Liver (tissue), 9 donors: ENCODE results near the gene LPP. TPM values are rescaled to one million over a fixed set of nuclear protein-coding genes. Genes with fewer than 3 reads are reported as not detected.

ENCODE experiments used
- DNase-seq: peaks from one replicate; pipeline ENCODE4 v3.0.0-alpha.2; 2017; ENCODE audit warnings: low spot score
- H3K27ac ChIP-seq, 2 donors: one replicate each; pipeline ENCODE4 v1.7.0; 2013; ENCODE audit warnings: inconsistent platforms in 2 of 2, low read length in 2 of 2, control low read depth in 1 of 2, low read depth in 1 of 2, mild to moderate bottlenecking in 1 of 2
- H3K27me3 ChIP-seq, 4 donors: one replicate each; pipeline versions ENCODE4 v1.6.1 to v1.7.0; 2013; ENCODE audit warnings: low read length in 3 of 4, inconsistent platforms in 1 of 4, mild to moderate bottlenecking in 1 of 4, moderate library complexity in 1 of 4; ENCODE audit not compliant: control insufficient read depth in 4 of 4, insufficient read depth in 4 of 4
- H3K36me3 ChIP-seq, 4 donors: one replicate each; pipeline versions ENCODE4 v1.6.1 to v1.7.0; 2013; ENCODE audit warnings: low read length in 3 of 4, mild to moderate bottlenecking in 3 of 4, low read depth in 1 of 4, moderate library complexity in 1 of 4; ENCODE audit not compliant: control insufficient read depth in 4 of 4, insufficient read depth in 3 of 4
- H3K4me1 ChIP-seq, 4 donors: one replicate each; pipeline versions ENCODE4 v1.6.1 to v1.7.0; 2013; ENCODE audit warnings: low read length in 3 of 4, mild to moderate bottlenecking in 3 of 4, moderate library complexity in 1 of 4; ENCODE audit not compliant: control insufficient read depth in 4 of 4, insufficient read depth in 4 of 4
- H3K4me3 ChIP-seq, 3 donors: one replicate each; pipeline versions ENCODE4 v1.6.1 to v1.7.0; 2013; ENCODE audit warnings: low read length in 3 of 3, control low read depth in 1 of 3, low read depth in 1 of 3, mild to moderate bottlenecking in 1 of 3
- H3K9ac ChIP-seq, 2 donors: one replicate each; pipeline ENCODE4 v1.7.0; 2013; ENCODE audit warnings: low read length in 2 of 2, mild to moderate bottlenecking in 2 of 2, moderate library complexity in 2 of 2, control low read depth in 1 of 2, low read depth in 1 of 2
- H3K9me3 ChIP-seq, 4 donors: one replicate each; pipeline versions ENCODE4 v1.6.1 to v1.7.0; 2013; ENCODE audit warnings: low read length in 3 of 4; ENCODE audit not compliant: control insufficient read depth in 4 of 4
- CTCF ChIP-seq: fragments of 150-350 bp; IDR thresholded peaks from 2 replicates; pipeline ENCODE4 v1.5.1; 2017; ENCODE audit warnings: improper control_type of control experiment, low read depth, low read length; ENCODE audit not compliant: missing input control
- FOXA1 ChIP-seq: IDR thresholded peaks from 2 replicates; pipeline ENCODE4 v1.6.1; 2016; ENCODE audit warnings: antibody characterized with exemption
- FOXA2 ChIP-seq: IDR thresholded peaks from 2 replicates; pipeline ENCODE4 v1.6.1; 2016; ENCODE audit warnings: antibody characterized with exemption
- GABPA ChIP-seq, 2 donors: IDR thresholded peaks in 1 of 2; conservative IDR thresholded peaks in 1 of 2; 2 replicates each; pipeline ENCODE4 v1.6.1; 2016; ENCODE audit warnings: antibody characterized with exemption in 2 of 2, mild to moderate bottlenecking in 1 of 2, moderate library complexity in 1 of 2
- HNF4G ChIP-seq: IDR thresholded peaks from 2 replicates; pipeline ENCODE4 v1.6.1; 2016; ENCODE audit warnings: antibody characterized with exemption
- RXRA ChIP-seq, 2 donors: IDR thresholded peaks; 2 replicates each; pipeline ENCODE4 v1.6.1; 2017 to 2018; ENCODE audit warnings: antibody characterized with exemption in 2 of 2, mild to moderate bottlenecking in 1 of 2
- SP1 ChIP-seq: IDR thresholded peaks from 2 replicates; pipeline ENCODE4 v1.6.1; 2018; ENCODE audit warnings: antibody characterized with exemption, mild to moderate bottlenecking
- TAF1 ChIP-seq: conservative IDR thresholded peaks from 2 replicates; pipeline ENCODE4 v1.6.1; 2016; ENCODE audit warnings: antibody characterized with exemption, mild to moderate bottlenecking
- WGBS: extraction: QIAGEN DNeasy Blood & Tissue Kit; methylation state at CpG from one replicate; pipeline ENCODE4 v1.1.7; 2013; 5-methylcytosine and 5-hydroxymethylcytosine counted together
- polyA plus RNA-seq, 2 donors: library from polyadenylated mRNA; stranded (reverse) in 1 of 2; unstranded in 1 of 2; fragments of 200-250 nt in 1 of 2; fragments of >200 nt in 1 of 2; fragmentation: Nextera tagmentation in 1 of 2; extraction: Ambion mirVana in 1 of 2; gene quantifications; one replicate each; pipeline versions ENCODE4 v1.2.1 to v1.2.3, GENCODE V29; 2013 to 2015
- total RNA-seq, 2 donors: library from RNA; depleted of rRNA; stranded (reverse); fragments of >200 nt; gene quantifications; one replicate each; pipeline ENCODE4 v1.2.3, GENCODE V29; 2014
- TF ChIP-seq, protein P1 (sequence below): IDR thresholded peaks from 2 replicates; pipeline ENCODE4 v1.6.1; 2016; ENCODE audit warnings: antibody characterized with exemption
- TF ChIP-seq, protein P2 (sequence below): IDR thresholded peaks from 2 replicates; pipeline ENCODE4 v1.6.1; 2016; ENCODE audit warnings: antibody characterized with exemption
- donor health status: healthy.
- donor health status: healthy.
- donor health status: healthy.
- donor health status: healthy.
- donor health status: healthy.

LPP gene
- total and polyA plus RNA-seq, 4 donors: 3.3 to 53.7 (median 28.2) TPM

DNA sequence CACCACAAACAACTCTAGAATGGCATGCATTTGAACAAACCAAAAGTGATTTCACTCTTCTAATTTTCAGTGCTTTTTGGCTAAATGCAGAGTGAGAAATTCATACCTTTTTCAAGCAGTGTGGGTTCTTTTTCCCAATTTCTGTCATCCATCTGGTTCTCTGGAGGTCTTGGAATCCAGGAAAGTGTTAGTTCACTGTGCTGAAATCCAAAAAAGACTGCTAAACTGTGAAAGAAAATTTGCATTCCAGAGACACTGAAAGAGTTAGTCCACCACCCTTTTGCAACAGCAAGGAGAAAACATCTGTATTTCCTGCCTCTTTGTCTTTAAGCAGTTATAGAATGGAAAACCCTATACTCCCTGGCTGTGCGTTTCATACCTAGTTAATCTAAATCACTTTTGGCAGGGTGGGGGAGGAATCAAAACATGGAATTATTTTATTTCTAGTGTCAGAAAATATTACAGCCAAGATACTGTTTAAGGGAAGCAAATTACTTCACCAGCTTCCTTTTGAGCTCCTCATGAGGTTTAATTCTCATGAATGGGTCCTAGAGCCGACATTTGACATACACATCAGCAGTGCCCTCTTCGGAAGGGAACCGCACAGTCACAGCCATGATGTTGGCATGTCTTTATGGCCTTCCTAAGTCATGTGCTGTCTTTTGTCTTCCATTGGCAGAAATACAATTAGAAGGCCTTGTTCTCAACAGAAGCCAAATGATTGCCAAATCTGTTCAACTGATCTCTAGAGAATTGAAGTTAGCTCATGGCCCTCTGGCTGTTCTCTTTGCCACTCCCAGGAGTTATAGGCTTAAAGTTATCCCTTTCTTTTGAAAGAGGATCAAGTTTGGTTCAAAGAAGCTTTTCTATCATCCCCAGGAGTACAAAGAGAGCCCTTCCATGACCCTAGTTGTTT is 700.2 kb downstream of the LPP start (continued):
- TF ChIP-seq CTCF: no peak
- no peak for TF ChIP-seq FOXA2
- TF ChIP-seq TAF1: no peak
- no peak for TF ChIP-seq HNF4G

DNA sequence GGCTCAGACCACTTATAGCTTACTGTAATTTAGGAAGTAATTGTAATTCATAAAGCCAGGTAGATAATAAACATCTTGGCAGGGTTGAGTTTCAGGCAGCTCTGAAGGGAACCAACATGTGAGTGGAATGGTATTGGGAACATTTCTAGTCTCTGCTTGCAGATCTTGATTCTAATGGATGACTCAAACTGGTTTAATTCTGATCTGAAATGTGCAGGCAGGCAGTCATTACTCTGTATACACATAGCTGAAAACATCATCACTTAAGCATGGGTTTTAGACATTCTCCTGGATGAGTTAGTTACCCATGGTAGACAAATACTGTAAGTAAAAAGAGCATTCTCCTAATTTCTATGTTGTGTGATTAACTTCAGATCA is 700.8 kb downstream of the LPP start:
- Histone ChIP-seq H3K4me1 (no peaks in the 10 kb centered on the region), H3K27ac (no peak overlapping the region), H3K27me3 (no peaks in the 10 kb centered on the region), H3K36me3 (no peaks in the 10 kb centered on the region), H3K9me3 (no peaks in the 10 kb centered on the region), H3K9ac (no peak overlapping the region), H3K4me3 (no peak overlapping the region)
- TF ChIP-seq, protein P1, sequence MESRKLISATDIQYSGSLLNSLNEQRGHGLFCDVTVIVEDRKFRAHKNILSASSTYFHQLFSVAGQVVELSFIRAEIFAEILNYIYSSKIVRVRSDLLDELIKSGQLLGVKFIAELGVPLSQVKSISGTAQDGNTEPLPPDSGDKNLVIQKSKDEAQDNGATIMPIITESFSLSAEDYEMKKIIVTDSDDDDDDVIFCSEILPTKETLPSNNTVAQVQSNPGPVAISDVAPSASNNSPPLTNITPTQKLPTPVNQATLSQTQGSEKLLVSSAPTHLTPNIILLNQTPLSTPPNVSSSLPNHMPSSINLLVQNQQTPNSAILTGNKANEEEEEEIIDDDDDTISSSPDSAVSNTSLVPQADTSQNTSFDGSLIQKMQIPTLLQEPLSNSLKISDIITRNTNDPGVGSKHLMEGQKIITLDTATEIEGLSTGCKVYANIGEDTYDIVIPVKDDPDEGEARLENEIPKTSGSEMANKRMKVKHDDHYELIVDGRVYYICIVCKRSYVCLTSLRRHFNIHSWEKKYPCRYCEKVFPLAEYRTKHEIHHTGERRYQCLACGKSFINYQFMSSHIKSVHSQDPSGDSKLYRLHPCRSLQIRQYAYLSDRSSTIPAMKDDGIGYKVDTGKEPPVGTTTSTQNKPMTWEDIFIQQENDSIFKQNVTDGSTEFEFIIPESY: no peak
- TF ChIP-seq, protein P2, sequence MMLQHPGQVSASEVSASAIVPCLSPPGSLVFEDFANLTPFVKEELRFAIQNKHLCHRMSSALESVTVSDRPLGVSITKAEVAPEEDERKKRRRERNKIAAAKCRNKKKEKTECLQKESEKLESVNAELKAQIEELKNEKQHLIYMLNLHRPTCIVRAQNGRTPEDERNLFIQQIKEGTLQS: no peak
- DNase-seq: no peak

DNA sequence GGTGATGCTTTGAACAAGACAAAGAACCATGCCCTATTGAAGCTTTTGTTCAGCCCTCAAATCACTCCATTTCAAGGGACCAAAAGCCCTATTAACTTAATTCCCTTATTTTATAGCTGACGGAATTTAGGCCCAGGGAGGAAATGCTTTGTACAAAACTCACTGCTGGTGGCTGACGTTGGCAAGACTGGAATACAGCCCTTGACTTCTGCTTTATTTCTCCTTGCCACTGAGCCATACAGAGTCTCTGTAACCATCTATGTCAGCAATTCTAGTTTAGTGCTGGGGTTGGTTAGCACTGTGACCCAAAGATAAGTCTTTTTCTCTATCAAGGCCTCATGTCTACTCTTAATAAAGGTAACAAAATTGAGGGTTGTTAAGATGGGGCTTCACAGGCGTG is 701.7 kb downstream of the LPP start:
- 90% methylated on average over 3 of the region's 3 CpGs for WGBS
- no peaks in the 10 kb centered on the region for H3K4me1 ChIP-seq
- H3K4me3 ChIP-seq: no peak overlapping the region
- no peaks in the 10 kb centered on the region for H3K27me3 ChIP-seq
- no peaks in the 10 kb centered on the region for H3K36me3 ChIP-seq
- no peak for TF ChIP-seq SP1
- no peak for DNase-seq
- no peak overlapping the region for H3K9ac ChIP-seq
- H3K9me3 ChIP-seq: no peaks in the 10 kb centered on the region
- no peak overlapping the region for H3K27ac ChIP-seq

GRCh38 chr3:188860147-188860546 is 706.2 kb downstream of the LPP start:
- TF ChIP-seq TAF1 (no peak), FOXA1 (no peak), GABPA (IDR thresholded peaks at IDR 0.05 in 1 of 2, conservative IDR thresholded peaks at IDR 0.05 in 1 of 2) (no peak), RXRA (IDR thresholded peaks at IDR 0.05) (no peak), HNF4G (no peak)
- TF ChIP-seq, protein P2: no peak
- WGBS: 96% methylated on average over 3 of the region's 3 CpGs

More at GRCh38 chr3:188860147-188860546, 706.2 kb downstream of the LPP start:
- H3K36me3 ChIP-seq: no peaks in the 10 kb centered on the region
- no peak overlapping the region for H3K4me3 ChIP-seq
- no peak overlapping the region for H3K9ac ChIP-seq
- no peak for DNase-seq
- H3K27me3 ChIP-seq: no peaks in the 10 kb centered on the region
- H3K27ac ChIP-seq: no peak overlapping the region
- no peaks in the 10 kb centered on the region for H3K9me3 ChIP-seq
- peaks cover 0 to 2% (median 0%) of the 10 kb centered on the region in 4 donors for H3K4me1 ChIP-seq
